Panc1 (cell line): ENCODE data around the gene TTLL4. TPM values are rescaled to one million over a fixed set of nuclear protein-coding genes. Genes with fewer than 3 reads are reported as not detected.

Experiments
- ATAC-seq: fragments of 200-7000 bp; cut with Tn5 transposase; 2 replicates; pipeline ENCODE4 v1.9.1; 2020; ENCODE audit warnings: mild to moderate bottlenecking, moderate library complexity
- BruUV-seq: library from RNA; stranded (reverse); fragments of 400-500 nt; replicated peaks from 2 replicates; lab custom pipeline; 2021; lab: Mats Ljungman, UMichigan
- CTCF ChIA-PET: fragments of 300-600 bp; sonication (Branson Sonifier 250); formaldehyde crosslinking; loops from one replicate; lab custom pipeline; 2022; ENCODE audit warnings: antibody characterized with exemption; lab: Charles Lee
- POLR2A ChIA-PET: fragments of 300-600 bp; sonication (Branson Sonifier 250); formaldehyde crosslinking; loops from one replicate; lab custom pipeline; 2022; ENCODE audit warnings: antibody characterized with exemption; lab: Charles Lee
- DNase-seq: peaks from one replicate; pipeline ENCODE4 v3.0.0-alpha.2; 2010; ENCODE audit warnings: low read depth, low spot score
- H3K27ac ChIP-seq: 2 replicates; pipeline ENCODE4 v1.5.1; 2011; ENCODE audit warnings: mild to moderate bottlenecking, low read length, inconsistent platforms
- H3K27me3 ChIP-seq: fragments of 200-500 bp; sonication (Bioruptor generic); 2 replicates; pipeline ENCODE4 v1.6.0; 2014; ENCODE audit warnings: low read length, inconsistent platforms; ENCODE audit not compliant: control insufficient read depth, insufficient read depth
- H3K36me3 ChIP-seq: fragments of 200-500 bp; sonication (Bioruptor generic); 2 replicates; pipeline ENCODE4 v1.5.1; 2014; ENCODE audit warnings: inconsistent platforms, mild to moderate bottlenecking, low read length, moderate library complexity; ENCODE audit not compliant: control insufficient read depth, insufficient read depth
- H3K4me1 ChIP-seq: 2 replicates; pipeline ENCODE4 v1.5.1; 2011; ENCODE audit warnings: inconsistent platforms, mild to moderate bottlenecking, low read length, moderate library complexity; ENCODE audit not compliant: control insufficient read depth, insufficient read depth
- H3K4me3 ChIP-seq, 2 experiments: 2 replicates each; pipeline ENCODE4 v1.5.1; 2011 to 2012; ENCODE audit warnings: low read depth in 2 of 2, low read length in 2 of 2, mild to moderate bottlenecking in 2 of 2, inconsistent platforms in 1 of 2, moderate library complexity in 1 of 2
- H3K9me3 ChIP-seq: fragments of 200-500 bp; sonication (Bioruptor generic); 2 replicates; pipeline ENCODE4 v1.5.1; 2014; ENCODE audit warnings: low read depth, mild to moderate bottlenecking, inconsistent platforms, low read length, moderate library complexity; ENCODE audit not compliant: control insufficient read depth, insufficient read depth
- CTCF ChIP-seq: fragments of 450-650 bp; IDR thresholded peaks from 2 replicates; pipeline ENCODE4 v1.5.1; 2017; ENCODE audit warnings: mild to moderate bottlenecking
- POLR2AphosphoS5 ChIP-seq: IDR thresholded peaks from 2 replicates; pipeline ENCODE4 v1.6.1; 2012; ENCODE audit warnings: mild to moderate bottlenecking, low read depth, low read length, moderate library complexity
- REST ChIP-seq, 2 experiments: IDR thresholded peaks; 2 replicates each; pipeline ENCODE4 v1.6.1; 2011 to 2012; ENCODE audit warnings: low read depth in 2 of 2, control low read depth in 1 of 2, low read length in 1 of 2, mild to moderate bottlenecking in 1 of 2, moderate library complexity in 1 of 2; ENCODE audit not compliant: insufficient read depth in 1 of 2
- SIN3A ChIP-seq: IDR thresholded peaks from 2 replicates; pipeline ENCODE4 v1.6.1; 2012; ENCODE audit warnings: low read depth, mild to moderate bottlenecking, low read length, moderate library complexity, borderline replicate concordance; ENCODE audit not compliant: insufficient read depth
- TCF7L2 ChIP-seq: IDR thresholded peaks from 2 replicates; pipeline ENCODE4 v1.6.1; 2011; ENCODE audit warnings: mild to moderate bottlenecking, low read depth, low read length, inconsistent platforms
- in situ Hi-C: cut with HindIII; loops from 2 replicates; pipeline ENCODE4 v1.10.0; 2016; ENCODE audit warnings: low sequenced_read_pairs, low pct_unique_long_range_greater_than_20kb
- intact Hi-C: fragments of 100-400 bp; cut with micrococcal nuclease; formaldehyde crosslinking; loops from one replicate; pipeline ENCODE4 v1.10.0; 2022; ENCODE audit not compliant: unreplicated experiment
- total RNA-seq: library from RNA; stranded (reverse); gene quantifications from one replicate; pipeline ENCODE4 v1.2.1, GENCODE V29; 2021; ENCODE audit not compliant: unreplicated experiment

The TTLL4 gene
- total RNA-seq, 1 experiment from 2014 or later: 45.6 TPM

GRCh38 chr2:218671654-218672566, 38.7 kb upstream of the TTLL4 start, which contains the start of the genes RNF25 and STK36:
TSS of gene RNF25 (minus strand) at chr2:218672002. CDS start at chr2:218671970, 32 bp downstream.
TSS of gene STK36 (plus strand) at chr2:218672086. CDS start at chr2:218672830, 744 bp downstream.
- no peaks in the 10 kb centered on the region for H3K9me3 ChIP-seq
- peak within 1 kb of the TSS; percentile 92 to 97 for H3K4me3 ChIP-seq
- peak; percentile 47 for DNase-seq
- H3K36me3 ChIP-seq: peaks cover 3% of the 10 kb centered on the region
- TF ChIP-seq TCF7L2 (no peak), REST (IDR thresholded peaks at IDR 0.05; ENCODE audit: insufficient read depth in 1 of 2, low read depth in 2 of 2, low read length in 1 of 2) (no peak), SIN3A (peak; percentile 84), CTCF (no peak), POLR2AphosphoS5 (peak; percentile 95)
- peak within 1 kb of the TSS; percentile 86 for H3K27ac ChIP-seq
- CTCF ChIA-PET: interaction anchor here (0.8 kb wide), 1 partner anchor 13 kb away, joined by 4 read pairs; the partner anchor contains the start of genes BCS1L and ZNF142
- no peaks in the 10 kb centered on the region for H3K27me3 ChIP-seq
- intact Hi-C loops: no loop called here
- peak; percentile 99 for ATAC-seq
- H3K4me1 ChIP-seq: peaks cover 5% of the 10 kb centered on the region; the same call in 1 of the 2 replicates
- BruUV-seq: no TSS peak
- in situ Hi-C loops: no loop called here
- POLR2A ChIA-PET: interaction anchor here (0.5 to 1.1 kb wide), 4 partner anchors 12 to 74 kb away, joined by 3 to 18 read pairs (median 4); partner anchors contain the start of genes BCS1L and ZNF142

- H3K4me3 ChIP-seq: no peak overlapping the region
- no peaks in the 10 kb centered on the region for H3K4me1 ChIP-seq
- no TSS peak for BruUV-seq
- H3K9me3 ChIP-seq: no peaks in the 10 kb centered on the region
- ATAC-seq (no peak), DNase-seq (no peak)
- in situ Hi-C loops (no loop called here), intact Hi-C loops (no loop called here)
- TF ChIP-seq POLR2AphosphoS5: no peak
- no peak for TF ChIP-seq TCF7L2
- TF ChIP-seq SIN3A: no peak
- no peak for TF ChIP-seq CTCF
- no peak for TF ChIP-seq REST (IDR thresholded peaks at IDR 0.05; ENCODE audit: insufficient read depth in 1 of 2, low read depth in 2 of 2, low read length in 1 of 2)
- CTCF ChIA-PET: no interaction called here
- no peaks in the 10 kb centered on the region; the same call in 1 of the 2 replicates for H3K36me3 ChIP-seq
- no peak overlapping the region for H3K27ac ChIP-seq
- H3K27me3 ChIP-seq: no peaks in the 10 kb centered on the region
- POLR2A ChIA-PET: no interaction called here
These were observed 31.5 kb upstream of the TTLL4 start for GRCh38 chr2:218679119-218679518.
